Endothelial cell of umbilical vein (primary cell): ENCODE results near the gene SGO1. TPM values are rescaled to one million over a fixed set of nuclear protein-coding genes. Genes with fewer than 3 reads are reported as not detected.

Experiments
- Bru-seq: library from RNA; stranded (reverse); fragments of 400-500 nt; gene quantifications from one replicate; lab custom pipeline; 2021; lab: Mats Ljungman, UMichigan
- BruChase-seq, 2 experiments: library from RNA; stranded (reverse); fragments of 400-500 nt; gene quantifications; one replicate each; lab custom pipeline; 2021; lab: Mats Ljungman, UMichigan
- BruUV-seq: library from RNA; stranded (reverse); fragments of 400-500 nt; replicated peaks from 2 replicates; lab custom pipeline; 2021; lab: Mats Ljungman, UMichigan
- CTCF ChIA-PET: fragments of 300-600, 350-600 bp; sonication (Branson Sonifier 250); formaldehyde crosslinking; loops from one replicate; lab custom pipeline; 2021; ENCODE audit warnings: antibody characterized with exemption, inconsistent platforms; lab: Charles Lee
- POLR2A ChIA-PET: fragments of 300-600, 350-600 bp; sonication (Branson Sonifier 250); formaldehyde crosslinking; loops from one replicate; lab custom pipeline; 2021; ENCODE audit warnings: antibody characterized with exemption, inconsistent platforms; lab: Charles Lee
- DNase-seq: peaks from one replicate; pipeline ENCODE4 v3.0.0-alpha.2; 2011; ENCODE audit warnings: low read depth, low spot score
- FAIRE-seq: peaks from 2 replicates; lab custom pipeline; 2011; peaks lifted over from hg19 to GRCh38; lab: Jason Lieb, UNC
- H2AFZ ChIP-seq: 2 replicates; pipeline ENCODE4 v1.6.0; 2012; ENCODE audit warnings: low read depth, low read length, control low read depth, inconsistent platforms
- H3K27ac ChIP-seq: 2 replicates; pipeline ENCODE4 v1.5.1; 2011; ENCODE audit warnings: low read depth, mild to moderate bottlenecking, control low read depth, low read length, moderate library complexity; ENCODE audit not compliant: insufficient read depth
- H3K27me3 ChIP-seq, 2 experiments: 2 replicates each; pipeline versions ENCODE4 v1.6.0 to v1.6.1; 2011; ENCODE audit warnings: low read length in 2 of 2, mixed read lengths in 1 of 2; ENCODE audit not compliant: control insufficient read depth in 2 of 2, insufficient read depth in 2 of 2
- H3K36me3 ChIP-seq, 2 experiments: 2 replicates in 1 of 2; 3 replicates in 1 of 2; pipeline ENCODE4 v1.5.1; 2011; ENCODE audit warnings: low read length in 2 of 2, mild to moderate bottlenecking in 1 of 2, moderate library complexity in 1 of 2; ENCODE audit not compliant: control insufficient read depth in 2 of 2, insufficient read depth in 2 of 2; ENCODE audit errors: extremely low read depth in 1 of 2
- H3K4me1 ChIP-seq: 3 replicates; pipeline ENCODE4 v1.5.1; 2011; ENCODE audit warnings: mild to moderate bottlenecking, low read length; ENCODE audit not compliant: control insufficient read depth, insufficient read depth; ENCODE audit errors: extremely low read depth
- H3K4me2 ChIP-seq: 2 replicates; pipeline ENCODE4 v1.6.1; 2011; ENCODE audit warnings: low read length, control low read depth, mixed read lengths; ENCODE audit not compliant: insufficient read depth
- H3K4me3 ChIP-seq, 3 experiments: fragments of 200-600 bp in 1 of 3; sonication (generic), shearing (Covaris generic) in 1 of 3; replicated peaks in 1 of 3; 2 replicates each; pipeline ENCODE4 v1.5.1; 2011 to 2016; ENCODE audit warnings: control low read depth in 3 of 3, low read length in 3 of 3, mild to moderate bottlenecking in 2 of 3, inconsistent platforms in 1 of 3, low read depth in 1 of 3, moderate library complexity in 1 of 3; ENCODE audit not compliant: insufficient read depth in 1 of 3
- H3K79me2 ChIP-seq: 2 replicates; pipeline ENCODE4 v1.6.0; 2012; ENCODE audit warnings: low read length, inconsistent platforms; ENCODE audit not compliant: control insufficient read depth, insufficient read depth
- H3K9ac ChIP-seq: replicated peaks from 2 replicates; pipeline ENCODE3; 2011; ENCODE audit warnings: low read length, control low read depth; ENCODE audit not compliant: insufficient read depth; ENCODE audit errors: extremely low read depth
- H3K9me1 ChIP-seq: replicated peaks from 3 replicates; pipeline ENCODE4 v1.6.0; 2011; ENCODE audit warnings: mild to moderate bottlenecking, low read length; ENCODE audit not compliant: control insufficient read depth, insufficient read depth; ENCODE audit errors: extremely low read depth
- H3K9me3 ChIP-seq: replicated peaks from 2 replicates; pipeline ENCODE4 v1.5.1; 2012; ENCODE audit warnings: low read length, inconsistent platforms; ENCODE audit not compliant: control insufficient read depth, insufficient read depth
- H4K20me1 ChIP-seq: replicated peaks from 2 replicates; pipeline ENCODE3; 2011; ENCODE audit warnings: mild to moderate bottlenecking, low read length; ENCODE audit not compliant: control insufficient read depth, insufficient read depth; ENCODE audit errors: extremely low read depth
- EZH2 ChIP-seq: IDR thresholded peaks from 2 replicates; pipeline ENCODE4 v1.6.1; 2012; ENCODE audit warnings: borderline replicate concordance, low read depth, mild to moderate bottlenecking, moderate library complexity, low read length, inconsistent platforms; ENCODE audit not compliant: severe bottlenecking
- FOS ChIP-seq: IDR thresholded peaks from 2 replicates; pipeline ENCODE4 v1.6.1; 2011; ENCODE audit warnings: mild to moderate bottlenecking, low read length, moderate library complexity, borderline replicate concordance; ENCODE audit not compliant: insufficient read depth
- GATA2 ChIP-seq: IDR thresholded peaks from 2 replicates; pipeline ENCODE4 v1.7.0; 2011; ENCODE audit warnings: low read depth, mild to moderate bottlenecking, moderate library complexity, mixed read lengths, low read length; ENCODE audit not compliant: insufficient read length, insufficient read depth
- JUN ChIP-seq: IDR thresholded peaks from 2 replicates; pipeline ENCODE4 v1.6.1; 2011; ENCODE audit warnings: borderline replicate concordance, low read depth; ENCODE audit not compliant: insufficient read length, insufficient read depth
- POLR2A ChIP-seq: IDR thresholded peaks from 2 replicates; pipeline ENCODE4 v1.6.1; 2012; ENCODE audit warnings: low read depth, mild to moderate bottlenecking, control low read depth, low read length
- POLR2AphosphoS5 ChIP-seq: IDR thresholded peaks from 2 replicates; pipeline ENCODE4 v1.6.1; 2012; ENCODE audit warnings: low read depth, mild to moderate bottlenecking, control low read depth, low read length, moderate library complexity; ENCODE audit not compliant: insufficient read depth
- dilution Hi-C: fragments of 300-500 bp; cut with MboI; formaldehyde crosslinking; loops from one replicate; pipeline ENCODE4 v1.15.0; 2019; ENCODE audit warnings: low sequenced_read_pairs; ENCODE audit not compliant: extremely low pct_ligation_motif_present
- intact Hi-C: fragments of 100-400 bp; cut with micrococcal nuclease; formaldehyde crosslinking; loops from one replicate; pipeline ENCODE4 v1.10.0; 2022
- long read RNA-seq: library from polyadenylated mRNA; stranded (forward); transcript quantifications from one replicate; pipeline ENCODE4 v2.0.0, GENCODE V29; 2021
- polyA minus RNA-seq, 3 experiments: library from RNA; depleted of rRNA, polyadenylated mRNA; stranded (reverse); fragments of >200 nt; gene quantifications; 1 replicate in 1 of 3; 2 replicates in 2 of 3; pipeline ENCODE4 v1.2.3, GENCODE V29; 2011
- polyA plus RNA-seq, 4 experiments: library from polyadenylated mRNA; depleted of rRNA in 3 of 4; stranded (reverse) in 3 of 4; unstranded in 1 of 4; fragments of >200 nt; gene quantifications; 2 replicates each; pipeline versions ENCODE4 v1.2.1 to v1.2.3, GENCODE V29; 2011 to 2012; ENCODE audit warnings: missing spikeins in 1 of 4
- total RNA-seq: library from RNA; stranded (reverse); gene quantifications from 2 replicates; pipeline ENCODE4 v1.2.3, GENCODE V29; 2021
- TF ChIP-seq, protein P1 (sequence below), 2 donors: IDR thresholded peaks; 1 replicate in 1 of 2; 2 replicates in 1 of 2; pipeline ENCODE4 v1.5.1; 2011; ENCODE audit warnings: low read length in 2 of 2, mild to moderate bottlenecking in 2 of 2, moderate library complexity in 2 of 2, control low read depth in 1 of 2, inconsistent platforms in 1 of 2, low read depth in 1 of 2; ENCODE audit not compliant: insufficient read depth in 1 of 2; ENCODE audit errors: extremely low read depth in 1 of 2
- TF ChIP-seq, protein P2 (sequence below): IDR thresholded peaks from 2 replicates; pipeline ENCODE4 v1.6.1; 2011; ENCODE audit not compliant: insufficient read depth, insufficient read length

SGO1 gene
- total RNA-seq (15.5 and 21.7 TPM in 2 replicates), polyA plus RNA-seq (2.0 and 3.0 TPM in 2 replicates), polyA minus RNA-seq (1.9 and 2.7 TPM in 2 replicates), Bru-seq, nascent RNA (percentile 81 among the genes with signal in this experiment), BruChase-seq, experiment 1, labeled RNA remaining after a 6-hour chase (percentile 79 among the genes with signal in this experiment), BruChase-seq, experiment 2, labeled RNA remaining after a 2-hour chase (percentile 79 among the genes with signal in this experiment)
- 4.4 and 4.7 TPM in 2 replicates for polyA plus RNA-seq (2011; cell fraction: cytosol; rRNA removed)
- 3.4 and 4.2 TPM in 2 replicates for polyA plus RNA-seq (2011; cell fraction: nucleus; rRNA removed)
- 3.9 and 9.8 TPM in 2 replicates for polyA plus RNA-seq (2012)
- polyA minus RNA-seq (2011; cell fraction: cytosol; rRNA and poly(A)+ RNA removed): 11.2 TPM
- 3.2 and 6.3 TPM in 2 replicates for polyA minus RNA-seq (2011; cell fraction: nucleus; rRNA and poly(A)+ RNA removed)
- long read RNA-seq, transcript SGO1-203 (8 exons, 2,587 nt): major isoform, 16 of 51 reads
- long read RNA-seq, partial matches to known transcripts: 16 of 51 reads
- long read RNA-seq, other reads (novel, unspliced or antisense): 10 of 51 reads

DNA sequence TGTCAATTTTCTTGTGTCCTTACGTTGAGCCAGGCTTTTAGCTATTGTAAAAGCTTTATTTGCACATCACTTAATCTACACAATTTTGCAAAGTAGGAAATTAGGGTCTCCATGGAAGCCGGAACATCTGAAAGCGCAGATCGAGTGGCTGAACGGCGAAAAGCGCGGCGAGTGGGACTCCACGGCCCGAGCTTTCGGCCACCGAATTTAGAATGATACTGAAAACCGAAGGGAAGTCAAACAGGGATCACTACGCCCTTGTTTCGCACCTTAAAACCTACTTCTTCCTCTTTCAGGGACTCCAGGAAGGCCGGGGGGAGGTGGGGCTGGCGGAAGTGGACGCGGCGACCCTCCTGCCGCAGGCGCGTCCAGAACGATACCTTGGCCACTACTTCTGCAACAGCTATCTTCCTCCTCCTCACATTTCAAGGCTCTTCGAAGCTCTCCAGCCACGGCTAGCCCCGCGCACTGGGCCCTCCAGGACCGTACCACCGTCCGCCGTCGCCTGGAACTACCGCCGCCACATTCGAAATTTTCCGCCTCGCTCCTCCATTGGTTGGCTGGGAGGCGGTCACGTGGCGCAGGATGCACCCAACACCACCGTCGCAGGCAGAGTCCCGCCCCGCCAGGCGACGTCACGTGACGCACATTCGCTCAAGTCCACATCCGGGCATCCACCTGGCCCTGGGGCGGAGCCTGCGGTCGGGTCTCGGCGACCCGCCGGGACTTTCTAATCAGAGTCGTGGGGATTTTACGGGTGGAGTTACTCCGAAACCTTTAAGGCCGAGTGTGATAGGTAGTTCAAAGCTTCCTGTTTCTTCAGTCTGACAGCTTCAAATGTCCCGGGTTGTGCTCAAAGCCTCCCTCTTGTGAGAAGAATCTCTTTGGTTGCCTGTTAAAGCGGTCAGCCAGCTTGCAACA is at the start of gene SGO1:
SGO1 (minus strand) TSS at position 528 of the 921 bp plus-strand sequence. CDS start 2,179 bp downstream, outside the sequence.
- ChIA-PET CTCF (interaction anchor here (0.7 to 1.0 kb wide), 2 partner anchors 136 to 300 kb away, joined by 4 read pairs; no protein-coding TSS in a partner anchor), POLR2A (no interaction called here)
- H3K79me2 ChIP-seq: peaks cover 24% of the 10 kb centered on the region
- TF ChIP-seq GATA2 (no peak), POLR2AphosphoS5 (peak; percentile 87), EZH2 (no peak), POLR2A (peak; percentile 91), FOS (no peak), JUN (no peak)
- TF ChIP-seq, protein P1, sequence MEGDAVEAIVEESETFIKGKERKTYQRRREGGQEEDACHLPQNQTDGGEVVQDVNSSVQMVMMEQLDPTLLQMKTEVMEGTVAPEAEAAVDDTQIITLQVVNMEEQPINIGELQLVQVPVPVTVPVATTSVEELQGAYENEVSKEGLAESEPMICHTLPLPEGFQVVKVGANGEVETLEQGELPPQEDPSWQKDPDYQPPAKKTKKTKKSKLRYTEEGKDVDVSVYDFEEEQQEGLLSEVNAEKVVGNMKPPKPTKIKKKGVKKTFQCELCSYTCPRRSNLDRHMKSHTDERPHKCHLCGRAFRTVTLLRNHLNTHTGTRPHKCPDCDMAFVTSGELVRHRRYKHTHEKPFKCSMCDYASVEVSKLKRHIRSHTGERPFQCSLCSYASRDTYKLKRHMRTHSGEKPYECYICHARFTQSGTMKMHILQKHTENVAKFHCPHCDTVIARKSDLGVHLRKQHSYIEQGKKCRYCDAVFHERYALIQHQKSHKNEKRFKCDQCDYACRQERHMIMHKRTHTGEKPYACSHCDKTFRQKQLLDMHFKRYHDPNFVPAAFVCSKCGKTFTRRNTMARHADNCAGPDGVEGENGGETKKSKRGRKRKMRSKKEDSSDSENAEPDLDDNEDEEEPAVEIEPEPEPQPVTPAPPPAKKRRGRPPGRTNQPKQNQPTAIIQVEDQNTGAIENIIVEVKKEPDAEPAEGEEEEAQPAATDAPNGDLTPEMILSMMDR (IDR thresholded peaks at IDR 0.05; ENCODE audit: extremely low read depth in 1 of 2, insufficient read depth in 1 of 2, low read depth in 1 of 2, low read length in 2 of 2): no peak
- TF ChIP-seq, protein P2, sequence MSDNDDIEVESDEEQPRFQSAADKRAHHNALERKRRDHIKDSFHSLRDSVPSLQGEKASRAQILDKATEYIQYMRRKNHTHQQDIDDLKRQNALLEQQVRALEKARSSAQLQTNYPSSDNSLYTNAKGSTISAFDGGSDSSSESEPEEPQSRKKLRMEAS: peak; percentile 100
- dilution Hi-C loops: no loop called here
- peaks cover 21% of the 10 kb centered on the region for H3K4me1 ChIP-seq
- peak within 1 kb of the TSS; percentile 85 for H3K27ac ChIP-seq
- H4K20me1 ChIP-seq: no peaks in the 10 kb centered on the region
- no peaks in the 10 kb centered on the region for H3K36me3 ChIP-seq
- FAIRE-seq (peak; percentile 91), DNase-seq (peak; percentile 98)
- peak within 1 kb of the TSS; percentile 90 to 93 (median 91) for H3K4me3 ChIP-seq
- TSS peak; percentile 75 for BruUV-seq
- no peaks in the 10 kb centered on the region for H3K27me3 ChIP-seq
- peak within 1 kb of the TSS; percentile 97 for H2AFZ ChIP-seq
- peak within 1 kb of the TSS; percentile 96 for H3K9ac ChIP-seq
- intact Hi-C loops: loop anchor here (1.0 kb wide), 6 partner anchors 70 to 1486 kb away; partner anchors contain the start of gene RAB5A
- H3K9me1 ChIP-seq: no peaks in the 10 kb centered on the region
- H3K4me2 ChIP-seq: peak within 1 kb of the TSS; percentile 90
- H3K9me3 ChIP-seq: no peaks in the 10 kb centered on the region
